ENCODE results near the gene FBRS. TPM values are rescaled to one million over a fixed set of nuclear protein-coding genes. Genes with fewer than 3 reads are reported as not detected.

The FBRS gene
- total and polyA plus RNA-seq, 2 donors (not counting 3 experiments of a cell fraction or from before 2014, with no cell fraction given) = 15.5 to 68.6 TPM

DNA sequence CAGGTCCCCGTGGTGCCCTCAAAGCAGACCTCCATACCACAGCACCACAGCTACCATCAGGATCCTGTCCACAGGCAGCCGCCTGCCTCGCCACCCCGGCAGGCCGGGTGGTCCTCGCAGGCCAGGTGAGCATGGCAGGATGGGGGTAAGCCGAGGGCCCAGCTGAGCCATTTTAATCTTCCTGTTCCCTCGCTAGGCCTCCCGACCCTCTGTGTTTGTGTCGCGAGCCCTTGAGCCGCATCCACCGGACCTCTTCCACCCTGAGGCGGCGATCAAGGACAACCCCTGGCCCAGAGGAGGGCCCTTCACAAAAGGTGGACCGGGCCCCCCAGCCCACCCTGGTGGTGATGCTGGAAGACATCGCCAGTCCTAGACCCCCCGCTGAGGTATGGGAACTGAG lies 5.5 kb upstream of the FBRS start:
- FAIRE-seq (no peak), DNase-seq (ENCODE audit: low read depth, low spot score) (no peak)
- ChIA-PET POLR2A (interaction anchor here (0.6 kb wide), 1 partner anchor 18 kb away, joined by 7 read pairs; no protein-coding TSS in a partner anchor), CTCF (interaction anchor here (2.5 kb wide), 1 partner anchor 41 kb away, joined by 21 read pairs; no protein-coding TSS in a partner anchor)
- peaks cover 5 to 23% of the 10 kb centered on the region in 2 experiments for H3K36me3 ChIP-seq (ENCODE audit: control insufficient read depth in 2 of 2, extremely low read depth in 1 of 2, insufficient read depth in 2 of 2, low read length in 2 of 2)
- no peaks in the 10 kb centered on the region for H3K9me3 ChIP-seq (replicated peaks; ENCODE audit: control insufficient read depth, insufficient read depth, low read length)
- no peak overlapping the region for H3K9ac ChIP-seq (replicated peaks; ENCODE audit: extremely low read depth, insufficient read depth, low read length)
- intact Hi-C loops (cut with micrococcal nuclease) (loop anchor here (10.0 kb wide), 1 partner anchor 558 kb away; the partner anchor contains the start of genes TBX6 and YPEL3), dilution Hi-C loops (cut with MboI; ENCODE audit: extremely low pct_ligation_motif_present, low sequenced_read_pairs) (no loop called here)
- H3K27me3 ChIP-seq (ENCODE audit: control insufficient read depth in 2 of 2, insufficient read depth in 2 of 2, low read length in 2 of 2) = no peaks in the 10 kb centered on the region
- TF ChIP-seq, protein P1, sequence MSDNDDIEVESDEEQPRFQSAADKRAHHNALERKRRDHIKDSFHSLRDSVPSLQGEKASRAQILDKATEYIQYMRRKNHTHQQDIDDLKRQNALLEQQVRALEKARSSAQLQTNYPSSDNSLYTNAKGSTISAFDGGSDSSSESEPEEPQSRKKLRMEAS (IDR thresholded peaks at IDR 0.05; ENCODE audit: insufficient read depth, insufficient read length) = no peak
- TF ChIP-seq JUN (IDR thresholded peaks at IDR 0.05; ENCODE audit: borderline replicate concordance, insufficient read depth, insufficient read length, low read depth) = no peak
- no peak for TF ChIP-seq POLR2A (IDR thresholded peaks at IDR 0.05; ENCODE audit: low read depth, low read length)
- TF ChIP-seq POLR2AphosphoS5 (IDR thresholded peaks at IDR 0.05; ENCODE audit: insufficient read depth, low read depth, low read length) = no peak
- no peak for TF ChIP-seq FOS (IDR thresholded peaks at IDR 0.05; ENCODE audit: borderline replicate concordance, insufficient read depth, low read length)
- TF ChIP-seq EZH2 (IDR thresholded peaks at IDR 0.05; ENCODE audit: borderline replicate concordance, low read depth, low read length, severe bottlenecking) = no peak
- no peak for TF ChIP-seq MYC (IDR thresholded peaks at IDR 0.05; ENCODE audit: low read depth, low read length)
- TF ChIP-seq, protein P2, sequence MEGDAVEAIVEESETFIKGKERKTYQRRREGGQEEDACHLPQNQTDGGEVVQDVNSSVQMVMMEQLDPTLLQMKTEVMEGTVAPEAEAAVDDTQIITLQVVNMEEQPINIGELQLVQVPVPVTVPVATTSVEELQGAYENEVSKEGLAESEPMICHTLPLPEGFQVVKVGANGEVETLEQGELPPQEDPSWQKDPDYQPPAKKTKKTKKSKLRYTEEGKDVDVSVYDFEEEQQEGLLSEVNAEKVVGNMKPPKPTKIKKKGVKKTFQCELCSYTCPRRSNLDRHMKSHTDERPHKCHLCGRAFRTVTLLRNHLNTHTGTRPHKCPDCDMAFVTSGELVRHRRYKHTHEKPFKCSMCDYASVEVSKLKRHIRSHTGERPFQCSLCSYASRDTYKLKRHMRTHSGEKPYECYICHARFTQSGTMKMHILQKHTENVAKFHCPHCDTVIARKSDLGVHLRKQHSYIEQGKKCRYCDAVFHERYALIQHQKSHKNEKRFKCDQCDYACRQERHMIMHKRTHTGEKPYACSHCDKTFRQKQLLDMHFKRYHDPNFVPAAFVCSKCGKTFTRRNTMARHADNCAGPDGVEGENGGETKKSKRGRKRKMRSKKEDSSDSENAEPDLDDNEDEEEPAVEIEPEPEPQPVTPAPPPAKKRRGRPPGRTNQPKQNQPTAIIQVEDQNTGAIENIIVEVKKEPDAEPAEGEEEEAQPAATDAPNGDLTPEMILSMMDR (IDR thresholded peaks at IDR 0.05; ENCODE audit: extremely low read depth in 1 of 2, insufficient read depth in 1 of 2, low read depth in 1 of 2, low read length in 2 of 2) = no peak
- no peak for TF ChIP-seq GATA2 (IDR thresholded peaks at IDR 0.05; ENCODE audit: insufficient read depth, insufficient read length, low read depth, low read length)
- no peak overlapping the region for H3K27ac ChIP-seq (ENCODE audit: insufficient read depth, low read depth, low read length)
- H3K9me1 ChIP-seq (replicated peaks; ENCODE audit: control insufficient read depth, extremely low read depth, insufficient read depth, low read length) = no peaks in the 10 kb centered on the region
- no peak overlapping the region for H2AFZ ChIP-seq (ENCODE audit: low read depth, low read length)
- H3K4me2 ChIP-seq (ENCODE audit: insufficient read depth, low read length) = no peak overlapping the region
- H3K4me1 ChIP-seq (ENCODE audit: control insufficient read depth, extremely low read depth, insufficient read depth, low read length) = peaks cover 19% of the 10 kb centered on the region
- H3K79me2 ChIP-seq (ENCODE audit: control insufficient read depth, insufficient read depth, low read length) = peaks cover 8% of the 10 kb centered on the region
- no TSS peak for BruUV-seq (replicated peaks)
- H4K20me1 ChIP-seq (replicated peaks; ENCODE audit: control insufficient read depth, extremely low read depth, insufficient read depth, low read length) = no peaks in the 10 kb centered on the region
- H3K4me3 ChIP-seq (replicated peaks in 1 of 3; ENCODE audit: insufficient read depth in 1 of 3, low read depth in 1 of 3, low read length in 3 of 3) = no peak overlapping the region

Data from endothelial cell of umbilical vein (primary cell).